ENCODE data around the gene CPN2. TPM values are rescaled to one million over a fixed set of nuclear protein-coding genes. Genes with fewer than 3 reads are reported as not detected.

CPN2 gene
- total and polyA plus RNA-seq, 4 donors: not detected

DNA sequence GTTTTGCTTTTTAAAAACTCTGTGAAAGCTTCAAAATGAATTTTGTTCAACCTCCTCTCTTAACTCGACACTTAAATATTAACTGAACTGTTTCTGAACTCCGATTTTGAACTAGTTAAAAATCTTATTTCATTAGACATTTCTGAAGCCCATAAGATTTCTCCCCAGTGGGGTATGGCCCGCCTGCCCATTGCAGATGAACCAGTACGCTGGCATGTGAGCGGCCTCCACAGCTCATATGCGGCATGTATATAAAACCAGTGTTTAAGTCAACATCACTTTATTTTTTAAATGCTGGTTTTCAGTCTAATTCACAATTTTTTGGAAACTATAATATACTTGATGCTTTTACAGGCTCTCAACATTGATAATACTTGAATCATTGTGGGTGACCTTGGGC, 50.2 kb downstream of the CPN2 start:
- Histone ChIP-seq H3K27me3 (ENCODE audit: control insufficient read depth in 3 of 3, insufficient read depth in 3 of 3, low read length in 2 of 3) (no peaks in the 10 kb centered on the region), H3K27ac (ENCODE audit: low read depth in 1 of 2, low read length in 1 of 2) (no peak overlapping the region), H3K36me3 (ENCODE audit: control insufficient read depth in 4 of 4, insufficient read depth in 4 of 4, low read length in 4 of 4) (no peaks in the 10 kb centered on the region), H3K9ac (ENCODE audit: insufficient read depth in 1 of 2, low read length in 2 of 2) (no peak overlapping the region), H3K4me1 (ENCODE audit: control insufficient read depth in 5 of 5, insufficient read depth in 5 of 5, low read length in 5 of 5) (peaks cover 4 to 24% (median 7%) of the 10 kb centered on the region in 5 donors), H3K4me3 (no peak overlapping the region), H3K9me3 (ENCODE audit: control insufficient read depth in 4 of 4, insufficient read depth in 3 of 4, low read length in 3 of 4) (peaks cover 0 to 2% (median 0%) of the 10 kb centered on the region in 4 donors)
- DNase-seq: peak in 1 of 3 donors; percentile 5
- no peak for ATAC-seq (ENCODE audit: insufficient read depth, low FRiP score)
- WGBS, 2 donors: 96% methylated on average over 6 of the region's 6 CpGs
- TF ChIP-seq, protein P1, sequence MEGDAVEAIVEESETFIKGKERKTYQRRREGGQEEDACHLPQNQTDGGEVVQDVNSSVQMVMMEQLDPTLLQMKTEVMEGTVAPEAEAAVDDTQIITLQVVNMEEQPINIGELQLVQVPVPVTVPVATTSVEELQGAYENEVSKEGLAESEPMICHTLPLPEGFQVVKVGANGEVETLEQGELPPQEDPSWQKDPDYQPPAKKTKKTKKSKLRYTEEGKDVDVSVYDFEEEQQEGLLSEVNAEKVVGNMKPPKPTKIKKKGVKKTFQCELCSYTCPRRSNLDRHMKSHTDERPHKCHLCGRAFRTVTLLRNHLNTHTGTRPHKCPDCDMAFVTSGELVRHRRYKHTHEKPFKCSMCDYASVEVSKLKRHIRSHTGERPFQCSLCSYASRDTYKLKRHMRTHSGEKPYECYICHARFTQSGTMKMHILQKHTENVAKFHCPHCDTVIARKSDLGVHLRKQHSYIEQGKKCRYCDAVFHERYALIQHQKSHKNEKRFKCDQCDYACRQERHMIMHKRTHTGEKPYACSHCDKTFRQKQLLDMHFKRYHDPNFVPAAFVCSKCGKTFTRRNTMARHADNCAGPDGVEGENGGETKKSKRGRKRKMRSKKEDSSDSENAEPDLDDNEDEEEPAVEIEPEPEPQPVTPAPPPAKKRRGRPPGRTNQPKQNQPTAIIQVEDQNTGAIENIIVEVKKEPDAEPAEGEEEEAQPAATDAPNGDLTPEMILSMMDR (IDR thresholded peaks at IDR 0.05; ENCODE audit: control extremely low read depth, extremely low read depth): no peak

DNA sequence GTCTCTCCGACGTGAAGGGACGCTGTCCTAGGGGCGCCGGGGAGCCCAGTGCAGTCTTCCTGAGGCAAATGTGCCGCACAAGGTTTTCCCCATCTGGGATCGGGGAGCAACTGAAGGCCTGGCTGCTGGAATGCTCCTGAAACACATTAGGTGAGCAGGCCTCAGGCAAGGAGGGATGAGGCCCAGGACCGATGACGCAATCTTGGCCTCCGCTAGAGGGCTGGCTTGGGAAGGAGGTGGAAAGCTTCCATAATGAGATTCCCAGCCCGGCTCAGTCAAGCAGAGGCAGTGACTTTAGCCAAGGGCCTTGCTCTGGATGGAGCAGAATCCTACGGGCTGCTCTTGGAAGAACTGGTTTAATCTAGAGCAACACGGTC, 50.8 kb downstream of the CPN2 start:
- no peaks in the 10 kb centered on the region for H3K27me3 ChIP-seq (ENCODE audit: control insufficient read depth in 3 of 3, insufficient read depth in 3 of 3, low read length in 2 of 3)
- ATAC-seq (ENCODE audit: insufficient read depth, low FRiP score): no peak
- peaks cover 0 to 2% (median 0%) of the 10 kb centered on the region in 4 donors for H3K9me3 ChIP-seq (ENCODE audit: control insufficient read depth in 4 of 4, insufficient read depth in 3 of 4, low read length in 3 of 4)
- H3K4me1 ChIP-seq (ENCODE audit: control insufficient read depth in 5 of 5, insufficient read depth in 5 of 5, low read length in 5 of 5): peaks cover 4 to 24% (median 7%) of the 10 kb centered on the region in 5 donors
- DNase-seq: peak; percentile 86 to 95 (median 92)
- no peaks in the 10 kb centered on the region for H3K36me3 ChIP-seq (ENCODE audit: control insufficient read depth in 4 of 4, insufficient read depth in 4 of 4, low read length in 4 of 4)
- H3K27ac ChIP-seq (ENCODE audit: low read depth in 1 of 2, low read length in 1 of 2): peak overlapping the region in 1 of 2 donors; percentile 48
- WGBS, 2 donors: 52 to 57% methylated on average over 13 of the region's 13 CpGs
- no peak overlapping the region for H3K4me3 ChIP-seq
- H3K9ac ChIP-seq (ENCODE audit: insufficient read depth in 1 of 2, low read length in 2 of 2): no peak overlapping the region
- TF ChIP-seq, protein P1 (IDR thresholded peaks at IDR 0.05; ENCODE audit: control extremely low read depth, extremely low read depth): no peak

DNA sequence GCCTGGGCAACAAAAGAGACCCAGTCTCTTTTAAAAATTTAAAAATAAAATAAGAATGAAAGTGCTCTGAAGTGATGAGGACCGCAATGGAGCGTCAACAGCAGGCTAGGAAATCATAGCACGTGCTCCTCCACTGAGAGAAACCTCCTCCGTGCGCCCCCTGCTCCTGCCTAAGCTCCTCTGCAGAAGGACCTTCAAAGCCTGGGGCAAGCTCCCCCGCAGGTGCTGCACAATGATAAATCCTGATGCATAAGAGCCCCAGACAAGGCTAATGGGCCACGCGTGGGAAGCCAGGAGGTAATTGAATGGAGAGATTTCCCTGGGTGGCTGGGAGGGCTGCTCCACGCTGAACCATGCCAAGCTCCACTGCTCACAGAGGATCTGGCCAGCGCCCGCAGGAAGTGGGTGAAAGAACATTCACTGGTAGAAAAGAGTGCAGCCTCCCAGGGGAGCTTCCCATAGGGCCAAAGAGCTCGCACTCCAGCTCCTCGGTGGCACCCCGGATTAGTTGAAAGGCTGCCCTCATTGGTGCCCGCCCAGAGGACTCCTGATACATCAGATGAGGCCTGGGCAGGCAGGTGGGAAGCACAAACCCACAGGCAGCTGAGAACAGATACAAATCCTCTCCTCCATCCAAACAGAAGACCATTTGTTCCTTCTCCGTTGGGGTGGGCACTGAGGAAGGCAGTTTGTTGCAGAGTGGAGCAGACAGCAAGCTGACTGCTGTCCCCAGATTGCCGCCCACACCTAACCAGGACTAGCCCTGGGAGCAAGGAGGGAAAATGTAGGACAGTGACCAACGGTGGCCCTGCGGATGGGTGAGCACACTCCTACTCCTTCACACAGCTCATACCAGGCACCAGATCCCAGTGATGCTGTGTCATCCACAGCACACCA, 52.5 kb downstream of the CPN2 start:
- TF ChIP-seq, protein P1 (IDR thresholded peaks at IDR 0.05; ENCODE audit: control extremely low read depth, extremely low read depth): no peak
- no peaks in the 10 kb centered on the region for H3K36me3 ChIP-seq (ENCODE audit: control insufficient read depth in 4 of 4, insufficient read depth in 4 of 4, low read length in 4 of 4)
- WGBS, 2 donors: 88 to 94% methylated on average over 19 of the region's 19 CpGs
- H3K27ac ChIP-seq (ENCODE audit: low read depth in 1 of 2, low read length in 1 of 2): no peak overlapping the region
- H3K4me1 ChIP-seq (ENCODE audit: control insufficient read depth in 5 of 5, insufficient read depth in 5 of 5, low read length in 5 of 5): peaks cover 4 to 24% (median 7%) of the 10 kb centered on the region in 5 donors
- peak in 1 of 3 donors; percentile 9 for DNase-seq
- H3K9me3 ChIP-seq (ENCODE audit: control insufficient read depth in 4 of 4, insufficient read depth in 3 of 4, low read length in 3 of 4): peaks cover 0 to 4% (median 0%) of the 10 kb centered on the region in 4 donors
- no peak overlapping the region for H3K9ac ChIP-seq (ENCODE audit: insufficient read depth in 1 of 2, low read length in 2 of 2)
- no peaks in the 10 kb centered on the region for H3K27me3 ChIP-seq (ENCODE audit: control insufficient read depth in 3 of 3, insufficient read depth in 3 of 3, low read length in 2 of 3)
- no peak for ATAC-seq (ENCODE audit: insufficient read depth, low FRiP score)
- H3K4me3 ChIP-seq: no peak overlapping the region

Data from lung (tissue), 12 donors.